ENCODE results near the gene ARMC10.
"Not testable (repeated sequence)": the region's sequence is repeated elsewhere in the genome, so short reads cannot be mapped to it uniquely, and the experiment has no call there.

The ARMC10 gene

DNA sequence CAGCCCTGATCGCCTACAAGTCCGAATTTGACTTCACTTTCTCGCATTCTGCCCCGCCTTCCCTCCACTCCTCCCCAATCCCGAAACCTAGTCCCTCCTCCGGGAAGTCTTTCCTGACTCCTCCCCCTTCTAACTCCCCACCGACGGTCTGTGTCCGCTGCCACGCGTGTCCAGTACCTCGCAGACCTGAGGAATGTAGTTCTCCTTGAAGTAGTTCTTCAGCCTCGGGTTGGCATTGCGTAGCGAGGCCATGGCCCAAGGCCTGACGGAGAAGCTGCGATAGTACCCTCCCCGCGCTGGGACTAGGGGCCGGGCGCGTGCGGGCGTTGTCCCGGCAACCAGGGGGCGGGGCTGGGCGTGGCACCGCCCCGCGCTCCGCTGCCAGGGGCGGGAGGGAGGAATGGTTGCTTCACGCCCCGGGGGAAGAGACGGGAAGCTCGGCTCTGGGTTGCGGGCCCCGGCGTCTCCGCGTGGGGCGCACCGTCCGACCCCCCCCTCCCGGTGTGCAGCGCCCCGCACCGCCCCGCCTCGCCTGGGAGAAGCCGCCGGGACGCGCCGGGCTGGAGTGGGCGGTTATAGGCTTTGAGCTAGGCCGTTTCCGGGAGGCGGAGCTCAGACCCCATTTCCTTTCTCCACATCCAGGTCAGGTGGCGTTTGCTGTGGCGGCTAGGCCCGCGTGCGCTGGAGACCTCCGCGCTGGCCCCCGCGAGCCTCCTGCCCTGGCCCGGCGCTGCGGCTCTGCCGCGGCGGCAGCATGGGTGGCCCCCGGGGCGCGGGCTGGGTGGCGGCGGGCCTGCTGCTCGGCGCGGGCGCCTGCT lies at the start of gene ARMC10, which contains the start of gene FBXL13:
TSS of gene ARMC10 (plus strand) at position 622 of the 818 bp plus-strand sequence. CDS start at position 755, 133 bp downstream.
TSS of gene FBXL13 (minus strand) at position 278 of the 818 bp plus-strand sequence.
- DNase-seq = peak; percentile 92

DNA sequence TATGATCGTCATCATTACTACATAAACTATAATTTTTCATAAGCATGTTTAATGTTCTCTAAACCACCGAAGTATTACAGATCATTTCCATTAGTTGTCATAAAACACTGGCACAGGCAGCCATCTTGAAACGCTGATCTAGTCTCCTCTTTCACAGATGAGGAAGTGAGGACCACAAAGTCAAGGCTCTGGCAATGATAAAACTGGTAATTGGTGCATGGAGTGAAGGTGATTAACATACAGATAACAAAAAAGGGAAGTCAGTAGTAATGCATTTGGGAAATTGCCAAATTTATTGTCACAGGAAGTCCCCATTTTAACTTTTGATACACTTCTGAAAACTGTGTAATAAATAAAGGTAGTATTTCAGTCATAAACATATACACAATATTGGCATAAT lies 49.6 kb upstream of the ARMC10 start:
- DNase-seq = no peak

DNA sequence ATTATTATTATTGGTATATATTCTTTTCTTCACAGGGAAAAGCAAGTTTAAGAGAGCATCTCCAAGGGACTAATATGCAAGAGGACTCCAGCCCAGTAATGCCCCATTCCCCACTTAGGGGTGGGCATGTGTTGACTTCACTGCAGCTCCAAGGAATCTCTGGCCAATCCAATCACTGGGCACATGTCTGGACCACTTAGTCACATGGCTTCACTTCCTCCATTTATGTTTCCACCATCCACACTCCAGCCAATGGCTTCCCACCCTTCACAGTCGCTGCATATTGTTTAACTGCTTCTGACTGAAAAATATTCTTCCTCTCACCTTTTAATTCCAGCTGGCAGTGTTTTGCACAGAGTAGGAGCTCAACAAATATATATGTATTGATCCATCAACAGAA lies 43.9 kb upstream of the ARMC10 start:
- DNase-seq = no peak

DNA sequence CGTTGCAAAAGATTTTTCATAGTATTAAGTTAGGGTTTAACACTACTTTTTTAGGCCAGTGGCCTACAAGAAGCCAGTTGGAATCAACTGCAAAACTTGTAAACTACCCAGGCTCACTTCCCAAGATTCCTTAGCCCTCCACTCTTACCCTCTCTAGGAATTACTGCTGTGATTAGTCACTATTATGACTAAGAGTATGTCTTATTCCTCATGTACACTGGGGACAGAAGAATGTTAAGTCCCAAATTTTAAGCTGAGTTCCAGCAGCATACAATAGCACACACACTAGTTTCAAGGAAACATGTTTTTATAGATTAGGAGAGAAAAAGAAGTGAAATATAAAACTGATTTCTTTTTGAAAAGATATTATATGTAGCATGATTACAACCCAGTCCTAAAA lies 43.2 kb upstream of the ARMC10 start:
- no peak for DNase-seq

DNA sequence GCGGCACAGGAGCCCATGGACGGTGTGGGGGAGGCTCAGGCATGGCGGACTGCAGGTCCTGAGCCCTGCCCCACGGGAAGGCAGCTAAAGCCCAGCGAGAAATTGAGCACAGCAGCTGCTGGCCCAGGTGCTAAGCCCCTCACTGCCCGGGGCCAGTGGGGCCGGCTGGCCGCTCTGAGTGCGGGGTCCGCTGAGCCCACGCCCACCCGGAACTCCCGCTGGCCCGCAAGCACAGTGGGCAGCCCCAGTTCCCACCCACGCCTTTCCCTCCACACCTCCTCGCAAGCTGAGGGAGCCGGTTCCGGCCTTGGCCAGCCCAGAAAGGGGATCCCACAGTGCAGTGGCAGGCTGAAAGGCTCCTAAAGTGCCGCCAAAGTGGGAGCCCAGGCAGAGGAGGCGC lies 40.6 kb upstream of the ARMC10 start:
- not testable (repeated sequence) for DNase-seq

DNA sequence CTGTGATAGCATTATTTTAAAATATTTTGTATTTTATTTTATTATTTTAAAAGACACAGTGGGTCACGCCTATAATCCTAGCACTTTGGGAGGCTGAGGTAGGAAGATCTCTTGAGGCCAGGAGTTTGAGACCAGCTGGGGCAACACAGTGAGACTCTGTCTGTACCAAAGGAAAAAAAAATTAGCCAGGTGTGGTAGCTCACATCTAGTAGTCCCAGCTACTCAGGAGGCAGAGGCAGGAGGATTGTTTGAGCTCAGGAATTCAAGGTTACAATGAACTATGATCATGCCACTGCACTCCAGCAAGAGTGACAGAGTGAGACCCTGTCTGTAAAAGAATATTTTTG lies 37.5 kb upstream of the ARMC10 start:
- no peak for DNase-seq

DNA sequence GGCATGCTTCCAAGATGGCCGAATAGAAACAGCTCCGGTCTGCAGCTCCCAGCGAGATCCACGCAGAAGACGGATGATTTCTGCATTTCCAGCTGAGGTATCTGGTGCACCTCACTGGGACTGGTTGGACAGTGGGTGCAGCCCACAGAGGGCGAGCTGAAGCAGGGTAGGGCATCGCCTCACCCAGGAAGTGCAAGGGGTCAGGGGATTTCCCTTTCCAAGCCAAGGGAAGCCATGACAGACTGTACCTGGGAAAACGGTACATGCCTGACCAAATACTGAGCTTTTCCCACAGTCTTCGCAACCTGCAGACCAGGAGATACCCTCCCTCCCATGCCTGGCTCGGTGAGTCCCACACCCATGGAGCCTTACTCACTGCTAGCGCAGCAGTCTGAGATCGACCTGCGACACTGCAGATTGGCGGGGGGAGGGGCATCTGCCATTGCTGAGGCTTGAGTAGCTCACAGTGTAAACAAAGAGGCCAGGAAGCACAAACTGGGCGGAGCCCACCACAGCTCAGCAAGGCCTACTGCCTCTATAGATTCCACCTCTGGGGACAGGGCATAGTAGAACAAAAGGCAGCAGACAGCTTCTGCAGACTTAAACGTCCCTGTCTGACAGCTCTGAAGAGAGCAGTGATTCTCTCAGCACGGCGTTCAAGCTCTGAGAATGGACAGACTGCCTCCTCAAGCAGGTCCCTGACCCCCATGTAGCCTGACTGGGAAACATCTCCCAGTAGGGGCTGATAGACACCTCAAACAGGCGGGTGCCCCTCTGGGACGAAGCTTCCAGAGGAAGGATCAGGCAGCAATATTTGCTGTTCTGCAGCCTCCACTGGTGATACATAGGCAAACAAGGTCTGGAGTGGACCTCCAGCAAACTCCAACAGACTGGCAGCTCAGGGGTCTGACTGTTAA lies 36.9 kb upstream of the ARMC10 start:
- not testable (repeated sequence) for DNase-seq

DNA sequence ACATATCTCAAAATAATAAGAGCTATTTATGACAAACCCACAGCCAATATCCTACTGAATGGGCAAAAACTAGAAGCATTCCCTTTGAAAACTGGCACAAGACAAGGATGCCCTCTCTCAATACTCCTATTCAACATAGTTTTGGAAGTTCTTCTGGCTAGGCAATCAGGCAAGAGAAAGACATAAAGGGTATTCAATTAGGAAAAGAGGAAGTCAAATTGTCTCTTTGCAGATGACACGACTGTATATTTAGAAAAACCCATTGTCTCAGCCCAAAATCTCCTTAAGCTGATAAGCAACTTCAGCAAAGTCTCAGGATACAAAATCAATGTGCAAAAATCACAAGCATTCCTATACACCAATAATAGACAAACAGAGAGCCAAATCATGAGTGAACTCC lies 33.1 kb upstream of the ARMC10 start:
- DNase-seq = not testable (repeated sequence)

DNA sequence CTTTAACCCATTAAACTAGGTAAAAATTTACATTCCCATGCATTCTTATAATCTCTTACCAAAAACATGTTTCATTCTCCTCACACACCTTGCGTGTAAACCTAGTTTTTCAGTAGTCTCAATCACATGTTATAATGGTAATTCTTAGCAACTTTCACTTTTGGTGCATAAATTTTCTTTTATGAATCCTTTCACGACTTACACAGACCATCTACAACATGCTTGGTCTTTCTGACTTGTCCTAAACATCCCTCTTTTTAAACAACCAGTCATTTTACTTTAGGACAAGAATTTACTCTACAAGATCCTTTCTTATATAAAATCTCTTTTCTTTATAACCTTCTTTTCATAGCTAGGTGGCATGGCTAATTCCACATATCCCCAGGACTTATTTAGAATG lies 26.1 kb upstream of the ARMC10 start:
- DNase-seq = no peak

DNA sequence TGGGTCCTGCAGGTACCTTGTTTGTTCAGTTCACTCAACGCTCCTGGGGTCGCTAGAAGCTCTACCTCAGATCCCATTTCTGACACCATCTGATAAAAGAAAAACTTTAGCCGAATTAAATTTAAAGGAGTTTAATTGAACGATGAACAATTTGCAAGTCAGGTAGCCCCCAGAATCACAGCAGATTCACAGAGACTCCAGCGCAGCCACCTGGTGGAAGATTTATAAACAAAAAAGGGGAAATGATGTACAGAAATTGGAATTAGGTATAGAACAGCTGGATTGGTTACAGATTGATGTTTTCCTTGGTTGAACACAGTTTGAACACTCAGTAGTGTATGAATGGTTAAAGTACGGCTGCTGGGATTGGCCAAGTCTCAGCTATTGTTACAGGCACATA lies 23.4 kb upstream of the ARMC10 start:
- no peak for DNase-seq

DNA sequence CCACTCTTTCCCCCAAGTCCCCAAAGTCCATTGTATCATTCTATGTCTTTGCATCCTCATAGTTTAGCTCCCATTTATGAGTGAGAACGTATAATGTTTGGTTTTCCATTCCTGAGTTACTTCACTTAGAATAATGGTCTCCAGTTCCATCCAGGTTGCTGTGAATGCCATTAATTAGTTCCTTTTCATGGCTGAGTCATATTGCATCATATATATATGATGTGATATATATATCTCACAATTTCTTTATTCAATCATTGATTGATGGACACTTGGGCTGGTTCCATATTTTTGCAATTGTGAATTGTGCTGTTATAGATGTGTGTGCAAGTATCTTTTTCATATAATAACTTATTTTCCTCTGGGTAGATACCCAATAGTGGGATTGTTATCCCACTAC lies 18.9 kb upstream of the ARMC10 start:
- not testable (repeated sequence) for DNase-seq

DNA sequence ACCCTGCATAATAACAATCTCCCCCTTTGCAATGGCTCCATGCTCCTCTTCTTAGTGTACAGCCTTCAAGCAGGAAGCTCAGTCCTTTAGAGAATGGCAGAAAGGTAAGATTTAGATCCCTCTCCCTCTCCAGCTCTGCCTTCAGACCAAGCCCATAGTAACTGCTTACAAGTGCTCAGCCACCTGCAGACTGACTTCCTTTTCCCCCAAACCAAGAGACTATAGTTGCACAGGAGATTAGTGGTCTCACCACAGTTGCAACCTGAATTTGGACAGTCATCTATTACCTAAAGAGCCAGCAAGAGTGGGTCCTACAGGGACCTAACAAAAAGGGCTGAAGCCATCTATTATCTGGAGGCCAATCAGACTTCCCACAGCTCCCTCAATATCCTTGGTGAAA lies 16.8 kb upstream of the ARMC10 start:
- no peak for DNase-seq

DNA sequence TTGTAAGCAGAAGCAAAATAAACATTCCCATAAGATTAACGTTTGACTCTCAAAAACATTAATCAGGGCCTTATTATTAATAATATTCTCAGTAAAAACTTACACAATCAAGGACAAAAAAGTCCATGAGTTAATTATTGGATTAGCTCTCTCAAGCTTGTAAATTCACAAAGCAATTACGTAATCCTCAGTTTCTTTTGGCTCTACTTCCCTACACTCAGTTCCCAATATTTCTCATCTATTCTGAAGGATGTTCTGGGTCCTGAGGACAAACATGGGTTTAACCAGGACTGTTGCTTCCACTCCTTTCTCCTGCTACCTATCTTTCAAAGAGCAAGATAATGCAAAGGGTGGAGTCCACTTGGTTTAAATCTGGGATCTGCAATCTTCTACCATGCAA lies 15.5 kb upstream of the ARMC10 start:
- DNase-seq = no peak

DNA sequence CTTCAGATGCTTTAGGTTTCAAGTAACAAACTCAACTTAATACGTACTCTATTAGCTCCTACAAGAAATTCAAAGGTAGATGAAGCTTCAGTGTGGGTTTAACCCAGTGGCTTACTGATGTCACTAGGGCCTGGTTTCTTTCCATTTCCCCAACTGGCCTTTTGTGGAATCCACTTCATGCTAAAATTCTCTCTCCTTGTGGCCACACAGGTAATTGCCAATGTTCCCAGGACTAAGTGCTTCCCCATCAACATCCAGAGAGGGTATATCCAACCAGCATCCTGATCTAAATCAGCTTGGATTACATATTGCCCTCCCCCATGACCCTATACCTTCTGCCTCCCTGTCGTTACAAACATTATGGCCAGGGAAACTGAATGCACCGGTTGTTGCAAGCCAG lies 11.0 kb upstream of the ARMC10 start:
- DNase-seq = no peak

DNA sequence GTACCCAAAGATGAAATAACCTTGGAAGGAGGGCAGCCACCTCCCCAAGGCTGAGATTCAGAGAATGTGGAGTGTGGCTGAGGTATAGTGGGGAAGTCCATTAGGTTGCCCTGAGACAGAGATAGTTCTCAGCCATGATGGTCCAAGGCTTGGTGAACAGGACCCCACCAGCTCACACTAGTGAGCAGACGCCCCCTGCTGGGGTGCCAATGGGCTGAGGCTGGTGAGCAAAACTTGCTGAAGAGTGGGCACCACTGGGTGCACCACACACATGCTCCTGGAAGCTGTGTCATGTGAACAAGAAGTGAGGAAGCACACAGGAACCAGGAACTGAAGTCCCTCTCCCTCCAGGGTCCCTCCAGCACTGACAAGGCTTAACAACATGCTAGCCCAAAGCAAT lies 9.3 kb upstream of the ARMC10 start:
- peak; percentile 61 for DNase-seq

DNA sequence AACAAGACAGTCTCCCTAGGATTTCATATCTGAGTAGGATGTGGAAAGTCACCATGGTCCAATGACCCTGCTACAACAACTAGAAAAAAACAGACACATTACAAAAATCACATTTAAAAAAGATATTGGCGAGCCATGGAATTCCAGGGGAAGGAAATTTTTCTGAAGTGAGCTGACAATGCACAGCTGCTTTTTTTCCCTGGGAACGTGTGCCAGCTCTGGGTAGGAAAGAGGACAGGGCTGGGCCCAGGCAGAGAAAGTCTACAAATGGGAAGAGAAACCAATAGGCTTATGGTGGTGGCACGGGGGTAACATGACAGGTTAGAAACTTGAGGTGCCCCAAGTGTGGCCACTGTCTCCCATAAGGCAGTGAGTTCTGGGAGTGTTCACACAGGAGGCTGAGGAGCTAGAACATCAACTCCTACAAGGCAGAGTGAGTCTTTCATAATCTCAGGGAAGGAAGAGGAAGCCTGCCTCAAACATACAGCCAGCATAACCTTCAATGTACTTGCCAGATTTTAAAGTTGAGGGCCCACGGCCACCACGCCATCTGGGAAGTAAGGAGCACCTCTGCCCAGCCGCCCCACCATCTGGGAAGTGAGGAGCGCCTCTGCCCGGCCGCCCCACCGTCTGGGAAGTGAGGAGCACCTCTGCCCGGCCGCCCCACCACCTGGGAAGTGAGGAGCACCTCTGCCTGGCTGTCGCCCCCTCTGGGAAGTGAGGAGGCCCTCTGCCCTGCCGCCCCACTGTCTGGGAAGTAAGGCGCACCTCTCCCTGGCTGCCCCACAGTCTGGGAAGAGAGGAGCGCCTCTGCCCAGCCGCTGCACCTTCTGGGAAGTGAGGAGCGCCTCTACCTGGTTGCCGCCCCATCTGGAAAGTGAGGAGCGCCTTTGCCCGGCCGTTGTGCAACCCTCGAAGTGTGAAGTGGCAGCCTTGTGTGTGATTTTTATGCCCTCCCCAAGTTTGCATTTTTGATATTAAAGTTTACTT lies 6.2 kb upstream of the ARMC10 start:
- DNase-seq = no peak

DNA sequence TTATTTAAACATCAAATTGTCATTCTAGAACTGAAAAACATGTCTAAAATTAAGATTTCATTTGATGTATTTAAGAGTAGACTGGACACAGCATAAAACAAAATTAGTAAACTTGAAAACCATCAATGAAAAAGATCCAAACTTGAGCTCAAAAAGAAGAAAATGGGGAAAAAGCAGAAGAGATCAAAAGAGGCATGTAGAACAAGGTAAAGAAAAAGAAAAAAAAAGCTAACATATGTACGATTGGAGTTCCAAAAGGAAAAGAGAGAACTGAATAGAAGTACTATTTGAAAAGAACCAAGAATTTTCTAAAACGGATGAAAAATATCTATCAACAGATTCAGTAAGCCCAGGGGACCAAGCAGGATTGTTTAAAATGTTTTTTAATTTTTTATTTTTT lies 3.9 kb upstream of the ARMC10 start:
- DNase-seq = no peak

DNA sequence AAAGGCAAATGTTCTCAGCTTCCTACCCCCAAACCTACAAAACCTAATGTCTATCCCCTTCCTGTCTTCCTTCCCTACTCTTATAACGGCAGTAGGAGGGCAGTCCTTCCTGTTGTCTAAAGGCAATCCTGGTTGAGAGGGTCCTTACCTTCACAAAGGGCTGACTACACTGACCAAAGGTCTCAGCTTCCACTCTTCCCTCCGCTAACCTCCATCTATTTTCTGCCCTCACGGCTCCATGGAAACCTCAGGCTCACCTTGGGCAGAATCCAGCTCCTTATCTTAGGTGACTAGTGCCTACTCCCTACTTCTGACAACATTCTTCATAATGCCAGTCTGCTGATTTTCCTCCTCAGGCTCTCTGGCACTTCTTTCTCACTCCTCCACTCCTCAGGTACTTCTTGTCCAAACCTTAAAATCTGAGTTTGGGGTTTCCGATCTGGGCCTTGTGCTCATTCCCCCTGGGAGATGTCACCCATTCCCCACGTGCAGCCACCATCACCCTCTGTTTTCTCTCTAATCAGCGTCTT lies 886 bp upstream of the ARMC10 start:
- DNase-seq = no peak

DNA sequence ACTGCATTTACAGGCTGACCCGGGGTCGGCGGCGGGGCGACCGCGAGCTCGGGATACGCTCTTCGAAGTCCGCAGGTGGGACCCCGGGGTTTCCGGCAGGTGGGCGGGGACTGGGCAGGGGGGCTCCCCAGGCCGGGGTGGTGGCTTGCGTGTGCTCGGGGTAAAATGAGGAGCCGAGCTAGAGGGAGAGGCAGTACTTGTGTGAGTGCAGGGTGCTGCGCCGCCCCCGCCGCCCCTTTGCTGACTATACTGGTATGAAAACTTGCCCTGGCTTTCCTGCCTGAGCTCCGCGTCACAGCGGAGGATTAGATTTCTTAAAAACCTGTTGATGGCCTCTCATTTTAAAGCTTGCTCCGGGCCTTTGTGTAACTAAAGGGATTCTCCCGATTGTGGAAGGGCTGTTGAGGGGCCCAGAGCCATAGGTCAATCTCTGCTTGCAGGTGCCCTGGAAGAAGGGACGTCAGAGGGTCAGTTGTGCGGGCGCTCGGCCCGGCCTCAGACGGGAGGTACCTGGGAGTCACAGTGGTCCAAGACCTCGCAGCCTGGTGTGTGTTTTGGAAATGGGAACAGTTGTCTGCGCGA lies 488 bp downstream of the ARMC10 start:
- peak; percentile 62 for DNase-seq

DNA sequence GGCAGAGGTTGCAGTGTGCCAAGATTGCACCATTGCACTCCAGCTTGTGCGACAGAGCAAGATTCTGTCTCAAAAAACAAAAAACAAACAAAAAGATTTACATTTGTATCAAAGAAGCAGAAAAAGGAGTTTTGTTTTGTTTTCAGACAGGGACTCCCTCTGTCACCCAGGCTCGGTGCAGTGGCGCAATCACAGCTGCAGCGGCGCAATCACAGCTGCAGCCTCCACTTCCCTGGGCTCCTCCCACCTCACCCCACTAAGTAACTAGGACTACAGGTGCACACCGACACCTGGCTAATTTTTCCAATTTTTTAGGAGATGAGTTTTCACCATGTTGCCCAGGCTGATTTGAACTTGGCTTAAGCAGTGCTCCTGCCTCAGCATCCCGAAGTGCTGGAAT lies 1.8 kb downstream of the ARMC10 start:
- no peak for DNase-seq

DNA sequence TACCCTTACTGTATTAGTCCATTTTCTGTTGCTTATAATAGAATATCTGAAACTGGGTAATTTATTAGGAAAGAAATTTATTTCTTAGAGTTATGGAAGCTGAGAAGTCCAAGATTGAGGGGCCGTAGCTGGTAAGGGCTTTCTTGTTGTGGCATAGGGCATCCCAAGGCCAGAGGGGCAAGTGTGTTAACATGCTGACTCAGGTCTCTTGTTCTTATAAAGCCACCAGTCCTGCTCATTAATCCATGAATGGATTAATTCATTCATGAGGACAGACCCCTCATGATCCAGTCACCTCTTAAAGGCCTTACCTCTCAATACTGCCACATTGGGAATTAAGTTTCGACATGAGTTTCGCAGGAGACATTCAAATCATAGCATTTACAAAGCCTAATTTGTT lies 2.4 kb downstream of the ARMC10 start:
- no peak for DNase-seq

DNA sequence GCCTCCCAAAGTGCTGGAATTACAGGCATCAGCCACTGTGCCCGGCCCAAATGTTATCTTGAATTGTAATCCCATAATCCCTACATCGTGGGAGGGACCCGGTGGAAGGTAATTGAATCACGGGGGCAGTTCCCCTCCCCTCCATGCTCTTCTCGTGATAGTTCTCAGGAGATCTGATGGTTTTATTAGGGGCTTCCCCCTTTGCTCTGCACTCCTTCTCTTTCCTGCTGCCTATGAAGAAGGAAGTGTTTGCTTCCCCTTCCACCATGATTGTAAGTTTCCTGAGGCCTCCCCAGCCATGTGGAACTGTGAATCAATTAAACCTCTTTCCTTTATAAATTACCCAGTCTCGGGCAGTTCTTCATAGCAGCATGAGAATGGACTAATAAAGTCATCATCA lies 3.3 kb downstream of the ARMC10 start:
- DNase-seq = not testable (repeated sequence)

Data from activated CD4-positive, alpha-beta T cell treated with anti-CD3 and anti-CD28 coated beads, Interleukin-2, Interleukin-6, amounts not matched to agents 100 ng/mL and 50 ng/mL, durations not matched to agents 16 hours and 8 hours (primary cell).